Heart left ventricle (tissue), 13 donors: Measurements from ENCODE around the gene ALPG.

Source experiments
- CTCF ChIP-seq, 12 donors: fragments of 200-600 bp; sonication (generic) in 4 of 12; IDR thresholded peaks; one replicate each; pipeline versions ENCODE4 v1.5.0 to v1.8.0; 2018 to 2022; ENCODE audit warnings: antibody characterized with exemption in 12 of 12, mild to moderate bottlenecking in 5 of 12
- POLR2A ChIP-seq, 2 donors: fragments of 450-650 bp; IDR thresholded peaks; one replicate each; pipeline ENCODE4 v1.6.1; 2017; ENCODE audit warnings: antibody characterized with exemption in 2 of 2, mild to moderate bottlenecking in 2 of 2, moderate library complexity in 2 of 2
- donor health status: ischemic (EF 13 %, LVEDD 7.1; RV severe dilation, severe dysfunction).
- donor health status: DM: no; HTN: yes; CAD: no.
- donor health status: DM: no; HTN: no; CAD: no.
- donor health status: ischemic (EF 25% LVEDD 6.9; RV normal size, moderate dysfunction).
- donor health status: ischemic (EF 25% LVEDD 5.7; RV mildly dilated, moderate dysfunction).
- donor health status: ischemic (EF 35%, LVEDD 5.7; RV mildly dilated, moderate dysfunction).
- donor health status: nonischemic (EF 11% LVEDD 7.7; RV severe dilation, severe dysfunction).
- donor health status: DM: yes; HTN: yes; CAD: no.
- donor health status: PGD.
- donor health status: ischemic (EF 29% LVEDD 5.4; RV normal size, mild dysfunction).
- donor health status: nonischemic (EF 23%, LVEDD 6.1; RV moderate dilation, normal function).

- peak; percentile 40 to 68 (median 54) for TF ChIP-seq CTCF (IDR thresholded peaks at IDR 0.05)
- no peak for TF ChIP-seq POLR2A (IDR thresholded peaks at IDR 0.05)
These were observed 32.5 kb downstream of the ALPG start for GRCh38 chr2:232438951-232439757.
